ENCODE measurements around the gene SLC2A4RG.
"Not testable (repeated sequence)": the region's sequence is repeated elsewhere in the genome, so short reads cannot be mapped to it uniquely, and the experiment has no call there.

DNA sequence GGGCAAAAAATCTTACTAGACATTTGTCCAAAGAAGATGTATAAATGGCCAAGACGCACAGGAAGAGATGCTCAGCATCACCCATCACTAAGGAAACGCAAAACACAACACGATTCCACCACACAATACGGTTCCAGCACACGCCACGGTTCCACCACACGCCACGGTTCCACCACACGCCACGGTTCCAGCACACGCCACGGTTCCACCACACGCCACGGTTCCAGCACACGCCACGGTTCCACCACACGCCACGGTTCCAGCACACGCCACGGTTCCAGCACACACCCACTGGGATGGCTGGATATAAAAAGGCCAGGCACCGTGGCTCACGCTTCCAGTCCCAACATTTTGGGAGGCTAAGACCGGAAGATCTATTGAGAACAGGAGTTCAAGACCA, 37.3 kb downstream of the SLC2A4RG start:
- TF ChIP-seq, protein P1, sequence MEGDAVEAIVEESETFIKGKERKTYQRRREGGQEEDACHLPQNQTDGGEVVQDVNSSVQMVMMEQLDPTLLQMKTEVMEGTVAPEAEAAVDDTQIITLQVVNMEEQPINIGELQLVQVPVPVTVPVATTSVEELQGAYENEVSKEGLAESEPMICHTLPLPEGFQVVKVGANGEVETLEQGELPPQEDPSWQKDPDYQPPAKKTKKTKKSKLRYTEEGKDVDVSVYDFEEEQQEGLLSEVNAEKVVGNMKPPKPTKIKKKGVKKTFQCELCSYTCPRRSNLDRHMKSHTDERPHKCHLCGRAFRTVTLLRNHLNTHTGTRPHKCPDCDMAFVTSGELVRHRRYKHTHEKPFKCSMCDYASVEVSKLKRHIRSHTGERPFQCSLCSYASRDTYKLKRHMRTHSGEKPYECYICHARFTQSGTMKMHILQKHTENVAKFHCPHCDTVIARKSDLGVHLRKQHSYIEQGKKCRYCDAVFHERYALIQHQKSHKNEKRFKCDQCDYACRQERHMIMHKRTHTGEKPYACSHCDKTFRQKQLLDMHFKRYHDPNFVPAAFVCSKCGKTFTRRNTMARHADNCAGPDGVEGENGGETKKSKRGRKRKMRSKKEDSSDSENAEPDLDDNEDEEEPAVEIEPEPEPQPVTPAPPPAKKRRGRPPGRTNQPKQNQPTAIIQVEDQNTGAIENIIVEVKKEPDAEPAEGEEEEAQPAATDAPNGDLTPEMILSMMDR (IDR thresholded peaks at IDR 0.05), result not testable (repeated sequence)
- TF ChIP-seq POLR2A (IDR thresholded peaks at IDR 0.05), result not testable (repeated sequence)

Data from lower leg skin (tissue), 3 donors.